ENCODE measurements around the gene SHOC2. TPM values are rescaled to one million over a fixed set of nuclear protein-coding genes. Genes with fewer than 3 reads are reported as not detected.

The SHOC2 gene
- total RNA-seq, 1 experiment from 2014 or later = 23.7 TPM

DNA sequence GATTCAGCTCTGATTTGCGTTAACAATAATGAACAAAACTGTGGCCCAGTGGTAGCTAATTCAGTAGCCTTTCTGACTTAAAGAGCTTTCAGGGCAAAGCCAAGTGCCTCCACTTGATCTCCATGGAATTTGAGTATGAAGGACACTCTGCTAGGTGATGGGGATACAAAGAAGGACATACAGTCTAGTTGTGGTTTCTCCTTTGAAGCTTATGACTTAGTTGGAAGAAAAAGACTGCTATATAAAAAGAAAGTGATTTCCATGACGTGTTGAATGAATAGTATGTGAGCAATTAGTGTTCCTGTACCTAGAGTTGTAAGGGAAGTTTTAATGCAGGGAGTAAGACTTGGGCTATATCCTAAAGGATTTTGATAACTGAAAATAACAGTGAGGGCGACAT, 39.4 kb upstream of the SHOC2 start:
- no CpG with 5 or more reads among the region's 3 CpGs for WGBS (ENCODE audit: extremely low coverage, insufficient read length, low lambda C conversion rate)
- Histone ChIP-seq H3K4ac (ENCODE audit: low read depth, low read length) (no peak overlapping the region), H2BK120ac (ENCODE audit: low read depth, low read length, poor library complexity, severe bottlenecking) (no peak overlapping the region), H4K5ac (ENCODE audit: insufficient read length, low read depth, low read length) (no peak overlapping the region), H3K4me2 (ENCODE audit: insufficient read depth, insufficient read length, low read length) (no peak overlapping the region), H4K20me1 (ENCODE audit: control insufficient read depth, insufficient read depth, insufficient read length) (no peaks in the 10 kb centered on the region), H3K23ac (ENCODE audit: insufficient read length, low read depth, low read length) (no peak overlapping the region), H3K14ac (ENCODE audit: insufficient read depth, low read length) (no peak overlapping the region), H2AFZ (ENCODE audit: low read length) (no peak overlapping the region), H3K56ac (ENCODE audit: insufficient read length, low read depth, low read length) (no peak overlapping the region), H3K27ac (ENCODE audit: insufficient read length, low read depth, low read length) (no peak overlapping the region), H2BK12ac (ENCODE audit: insufficient read length, low read depth, low read length) (no peak overlapping the region), H4K8ac (replicated peaks; ENCODE audit: insufficient read length, low read depth, low read length) (no peak overlapping the region), H3K27me3 (ENCODE audit: insufficient read depth, low read length) (no peaks in the 10 kb centered on the region), H3K79me1 (ENCODE audit: insufficient read depth, low read depth, low read length, poor library complexity, severe bottlenecking) (no peaks in the 10 kb centered on the region), H3K18ac (ENCODE audit: insufficient read length, low read depth, low read length) (no peak overlapping the region), H3K23me2 (ENCODE audit: insufficient read length, low read depth, low read length, poor library complexity, severe bottlenecking) (no peaks in the 10 kb centered on the region), H3K79me2 (ENCODE audit: insufficient read depth, low read length) (no peaks in the 10 kb centered on the region), H3K9ac (ENCODE audit: extremely low read depth, insufficient read length, low read length) (no peak overlapping the region), H2AK5ac (ENCODE audit: insufficient read length, low read length) (no peak overlapping the region), H3K4me1 (ENCODE audit: insufficient read depth, low read length) (no peaks in the 10 kb centered on the region), H2BK5ac (ENCODE audit: insufficient read length, low read length) (no peak overlapping the region), H3K9me3 (ENCODE audit: control insufficient read depth, low read depth, low read length) (no peaks in the 10 kb centered on the region), H2BK15ac (ENCODE audit: low read depth, low read length) (no peak overlapping the region), H3T11ph (ENCODE audit: low read length) (no peak overlapping the region), H4K91ac (ENCODE audit: insufficient read length, low read depth, low read length) (no peak overlapping the region), H2BK20ac (ENCODE audit: low read depth, low read length, poor library complexity, severe bottlenecking) (no peak overlapping the region)
- Mint-ChIP-seq H3K27me3 (ENCODE audit: low read depth) (no peaks in the 10 kb centered on the region), H3K4me1 (no peaks in the 10 kb centered on the region), H3K27ac (no peak overlapping the region; a peak in 1 of 7 replicates), H3K36me3 (ENCODE audit: insufficient read depth in 1 of 3, low read depth in 3 of 3) (peaks cover 0 to 27% (median 10%) of the 10 kb centered on the region in 3 experiments; a peak in 4 of 7 replicates), H3K9me3 (no peaks in the 10 kb centered on the region), H3K4me3 (no peak overlapping the region)
- DNase-seq = no peak
- TF ChIP-seq CTCF (conservative IDR thresholded peaks at IDR 0.05) = no peak
